ENCODE measurements around the gene TNFRSF11A. TPM values are rescaled to one million over a fixed set of nuclear protein-coding genes. Genes with fewer than 3 reads are reported as not detected.
A peak's percentile ranks its signal among the peaks of the same experiment; 100 is the strongest.

Gene TNFRSF11A
- total RNA-seq, 2 donors from 2014 or later, result 0.82 to 15.8 TPM

- Mint-ChIP-seq H3K9me3 (peaks cover 0 to 8% of the 10 kb centered on the region in 2 donors), H3K36me3 (peaks cover 4 to 9% of the 10 kb centered on the region in 2 donors), H3K27ac (no peak overlapping the region)
- DNase-seq (ENCODE audit: low spot score in 2 of 2), result no peak
- peak in 1 of 2 donors; percentile 33 for ATAC-seq
Observed at GRCh38 chr18:62404881-62405280, 79.8 kb downstream of the TNFRSF11A start.

GRCh38 chr18:62407660-62408059, 82.5 kb downstream of the TNFRSF11A start:
- peaks cover 4 to 35% of the 10 kb centered on the region in 2 donors for H3K36me3 Mint-ChIP-seq
- ATAC-seq (peak in 1 of 2 donors; percentile 58), DNase-seq (ENCODE audit: low spot score in 2 of 2) (no peak)
- H3K27ac Mint-ChIP-seq, result no peak overlapping the region
- peaks cover 0 to 13% of the 10 kb centered on the region in 2 donors for H3K9me3 Mint-ChIP-seq

- no peak overlapping the region for H3K27ac Mint-ChIP-seq
- H3K36me3 Mint-ChIP-seq, result peaks cover 4 to 40% of the 10 kb centered on the region in 2 donors
- H3K9me3 Mint-ChIP-seq, result peaks cover 0 to 13% of the 10 kb centered on the region in 2 donors
- no peak for DNase-seq (ENCODE audit: low spot score in 2 of 2)
- ATAC-seq, result no peak
Observed at GRCh38 chr18:62409821-62410220, 84.7 kb downstream of the TNFRSF11A start.

- Mint-ChIP-seq H3K27ac (peak overlapping the region in 1 of 2 donors; percentile 84), H3K9me3 (peaks cover 0 to 13% of the 10 kb centered on the region in 2 donors), H3K36me3 (peaks cover 4 to 46% of the 10 kb centered on the region in 2 donors)
- ATAC-seq (no peak), DNase-seq (ENCODE audit: low spot score in 2 of 2) (no peak)
Observed at GRCh38 chr18:62412231-62412979, 87.3 kb downstream of the TNFRSF11A start.

GRCh38 chr18:62413206-62413605, 88.1 kb downstream of the TNFRSF11A start:
- peaks cover 4 to 46% of the 10 kb centered on the region in 2 donors for H3K36me3 Mint-ChIP-seq
- DNase-seq (ENCODE audit: low spot score in 2 of 2) (no peak), ATAC-seq (no peak)
- H3K9me3 Mint-ChIP-seq, result peaks cover 0 to 15% of the 10 kb centered on the region in 2 donors
- H3K27ac Mint-ChIP-seq, result no peak overlapping the region

- no peak for DNase-seq (ENCODE audit: low spot score in 2 of 2)
- peaks cover 12 to 22% of the 10 kb centered on the region in 2 donors for H3K9me3 Mint-ChIP-seq
- no peak overlapping the region for H3K27ac Mint-ChIP-seq
- peaks cover 4 to 27% of the 10 kb centered on the region in 2 donors for H3K36me3 Mint-ChIP-seq
- ATAC-seq, result no peak
Observed at GRCh38 chr18:62418258-62418657, 93.1 kb downstream of the TNFRSF11A start.

- peak overlapping the region; percentile 90 to 96 for H3K27ac Mint-ChIP-seq
- peak; percentile 25 to 48 for ATAC-seq
- DNase-seq (ENCODE audit: low spot score in 2 of 2), result no peak
- peaks cover 4 to 27% of the 10 kb centered on the region in 2 donors for H3K36me3 Mint-ChIP-seq
- H3K9me3 Mint-ChIP-seq, result peaks cover 12 to 22% of the 10 kb centered on the region in 2 donors
Observed at GRCh38 chr18:62420151-62420512, 95.0 kb downstream of the TNFRSF11A start.

GRCh38 chr18:62420513-62421209, 95.6 kb downstream of the TNFRSF11A start:
- DNase-seq (ENCODE audit: low spot score in 2 of 2) (peak; percentile 68 to 69), ATAC-seq (peak; percentile 95 to 97)
- peak overlapping the region; percentile 90 to 96 for H3K27ac Mint-ChIP-seq
- H3K36me3 Mint-ChIP-seq, result peaks cover 4 to 25% of the 10 kb centered on the region in 2 donors
- peaks cover 12 to 22% of the 10 kb centered on the region in 2 donors for H3K9me3 Mint-ChIP-seq

GRCh38 chr18:62425465-62426190, 100.5 kb downstream of the TNFRSF11A start:
- peak overlapping the region in 1 of 2 donors; percentile 6 for H3K27ac Mint-ChIP-seq
- peaks cover 11 to 14% of the 10 kb centered on the region in 2 donors for H3K9me3 Mint-ChIP-seq
- peak; percentile 52 to 62 for ATAC-seq
- H3K36me3 Mint-ChIP-seq, result peaks cover 8 to 15% of the 10 kb centered on the region in 2 donors
- peak in 1 of 2 donors; percentile 75 for DNase-seq (ENCODE audit: low spot score in 2 of 2)

GRCh38 chr18:62426191-62426488, 101.0 kb downstream of the TNFRSF11A start:
- peaks cover 8 to 15% of the 10 kb centered on the region in 2 donors for H3K36me3 Mint-ChIP-seq

GRCh38 chr18:62432176-62432575, 107.1 kb downstream of the TNFRSF11A start:
- ATAC-seq, result no peak
- Mint-ChIP-seq H3K27ac (no peak overlapping the region), H3K9me3 (peaks cover 7 to 8% of the 10 kb centered on the region in 2 donors), H3K36me3 (peaks cover 8 to 9% of the 10 kb centered on the region in 2 donors)
- no peak for DNase-seq (ENCODE audit: low spot score in 2 of 2)

More at GRCh38 chr18:62426191-62426488, 101.0 kb downstream of the TNFRSF11A start:
- ATAC-seq (no peak), DNase-seq (ENCODE audit: low spot score in 2 of 2) (no peak)
- H3K9me3 Mint-ChIP-seq, result peaks cover 11 to 14% of the 10 kb centered on the region in 2 donors
- H3K27ac Mint-ChIP-seq, result peak overlapping the region in 1 of 2 donors; percentile 6

GRCh38 chr18:62434798-62435197, 109.7 kb downstream of the TNFRSF11A start:
- Mint-ChIP-seq H3K27ac (no peak overlapping the region), H3K36me3 (peaks cover under 1 to 1% of the 10 kb centered on the region in 2 donors), H3K9me3 (peaks cover under 1 to 1% of the 10 kb centered on the region in 2 donors)
- ATAC-seq, result no peak
- no peak for DNase-seq (ENCODE audit: low spot score in 2 of 2)

- no peak for DNase-seq (ENCODE audit: low spot score in 2 of 2)
- no peak overlapping the region for H3K27ac Mint-ChIP-seq
- no peaks in the 10 kb centered on the region for H3K36me3 Mint-ChIP-seq
- H3K9me3 Mint-ChIP-seq, result no peaks in the 10 kb centered on the region
- no peak for ATAC-seq
Observed at GRCh38 chr18:62435435-62436031, 110.4 kb downstream of the TNFRSF11A start.

GRCh38 chr18:62436636-62437234, 111.6 kb downstream of the TNFRSF11A start:
- H3K36me3 Mint-ChIP-seq, result no peaks in the 10 kb centered on the region
- no peaks in the 10 kb centered on the region for H3K9me3 Mint-ChIP-seq
- ATAC-seq (no peak), DNase-seq (ENCODE audit: low spot score in 2 of 2) (no peak)
- no peak overlapping the region for H3K27ac Mint-ChIP-seq

- H3K36me3 Mint-ChIP-seq, result no peaks in the 10 kb centered on the region
- no peak overlapping the region for H3K27ac Mint-ChIP-seq
- H3K9me3 Mint-ChIP-seq, result no peaks in the 10 kb centered on the region
- ATAC-seq (peak in 1 of 2 donors; percentile 40), DNase-seq (ENCODE audit: low spot score in 2 of 2) (no peak)
Observed at GRCh38 chr18:62437235-62438017, 112.3 kb downstream of the TNFRSF11A start.

GRCh38 chr18:62438018-62438329, 112.9 kb downstream of the TNFRSF11A start:
- H3K27ac Mint-ChIP-seq, result no peak overlapping the region
- ATAC-seq (no peak), DNase-seq (ENCODE audit: low spot score in 2 of 2) (no peak)
- no peaks in the 10 kb centered on the region for H3K9me3 Mint-ChIP-seq
- H3K36me3 Mint-ChIP-seq, result no peaks in the 10 kb centered on the region

Measured in activated naive CD4-positive, alpha-beta T cell treated with anti-CD3 and anti-CD28 coated beads, Interleukin-2, amount 50 U/mL, for 72 hours (primary cell).